ENCODE results near the gene RPF1. TPM values are rescaled to one million over a fixed set of nuclear protein-coding genes. Genes with fewer than 3 reads are reported as not detected.

RPF1 gene
- total and polyA plus RNA-seq, 2 of the 8 experiments (the other 6 are each of a cell fraction or from before 2014, with no cell fraction given) = 18.7 to 41.8 TPM

DNA sequence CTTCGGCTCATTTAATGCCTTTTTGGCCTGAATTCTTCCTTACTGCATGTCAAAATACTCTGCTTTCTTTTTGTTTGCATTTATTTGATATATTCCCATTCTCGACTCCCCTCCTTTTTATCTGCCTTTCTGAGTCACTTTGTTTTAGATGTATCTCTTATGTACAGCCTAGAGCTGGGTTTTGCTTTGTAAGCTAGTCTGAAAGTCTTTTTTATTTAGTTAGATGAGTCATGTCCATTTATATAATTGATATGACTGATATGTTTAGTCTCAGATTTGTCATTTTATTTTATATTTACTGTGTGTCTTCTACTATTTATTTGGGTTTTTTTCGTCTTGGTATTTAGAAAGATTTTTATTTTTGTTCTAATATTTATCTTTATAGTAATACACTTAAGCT lies 60.9 kb downstream of the RPF1 start:
- Histone ChIP-seq H3K23me2 (ENCODE audit: low read depth, low read length) (no peaks in the 10 kb centered on the region), H3K36me3 (ENCODE audit: control insufficient read depth in 2 of 4, insufficient read depth in 4 of 4, low read length in 3 of 4) (no peaks in the 10 kb centered on the region), H3K4me1 (replicated peaks in 1 of 4; ENCODE audit: control insufficient read depth in 3 of 4, insufficient read depth in 4 of 4, low read length in 3 of 4) (no peaks in the 10 kb centered on the region), H3K79me2 (ENCODE audit: control insufficient read depth in 1 of 2, insufficient read depth in 2 of 2, low read length in 2 of 2) (no peaks in the 10 kb centered on the region), H3K27ac (ENCODE audit: low read depth, low read length) (no peak overlapping the region), H3K27me3 (replicated peaks in 1 of 4; ENCODE audit: control insufficient read depth in 3 of 4, extremely low read depth in 1 of 4, insufficient read depth in 3 of 4, low read length in 3 of 4) (no peaks in the 10 kb centered on the region), H3K4me3 (ENCODE audit: extremely low read depth in 1 of 4, insufficient read depth in 2 of 4, low read depth in 3 of 4, low read length in 4 of 4) (no peak overlapping the region), H2BK20ac (ENCODE audit: low read length) (no peak overlapping the region), H3K56ac (replicated peaks; ENCODE audit: insufficient read length, low read depth, low read length) (no peak overlapping the region), H4K20me1 (replicated peaks in 1 of 2; ENCODE audit: control insufficient read depth in 1 of 2, insufficient read depth in 2 of 2, low read length in 2 of 2) (no peaks in the 10 kb centered on the region), H3K23ac (ENCODE audit: insufficient read length) (no peak overlapping the region), H2AK5ac (ENCODE audit: low read depth, low read length) (no peak overlapping the region), H4K8ac (ENCODE audit: extremely low read depth, insufficient read depth, low read length) (no peak overlapping the region), H3K18ac (ENCODE audit: extremely low read depth, low read length) (no peak overlapping the region), H4K91ac (replicated peaks; ENCODE audit: insufficient read length, low read length) (no peak overlapping the region), H3K9ac (replicated peaks in 1 of 4; ENCODE audit: extremely low read depth in 1 of 4, low read depth in 3 of 4, low read length in 3 of 4) (no peak overlapping the region), H3K4me2 (ENCODE audit: insufficient read depth in 1 of 2, low read depth in 2 of 2, low read length in 2 of 2) (no peak overlapping the region), H3K79me1 (ENCODE audit: low read depth, low read length) (no peaks in the 10 kb centered on the region), H4K5ac (ENCODE audit: insufficient read length, low read depth, low read length) (no peak overlapping the region), H2BK5ac (ENCODE audit: low read depth, low read length) (no peak overlapping the region), H2BK12ac (ENCODE audit: low read depth, low read length) (no peak overlapping the region), H2BK120ac (replicated peaks; ENCODE audit: low read depth, low read length) (no peak overlapping the region), H3K9me3 (ENCODE audit: insufficient read depth in 2 of 2, low read depth in 1 of 2, low read length in 1 of 2) (no peaks in the 10 kb centered on the region; a peak in 1 of 4 replicates), H2AFZ (ENCODE audit: low read length) (no peak overlapping the region), H3K4ac (replicated peaks; ENCODE audit: insufficient read length, low read depth, low read length) (no peak overlapping the region), H3K14ac (ENCODE audit: insufficient read length) (no peak overlapping the region), H2BK15ac (ENCODE audit: low read length) (no peak overlapping the region)
- ChIA-PET POLR2A (ENCODE audit: partially characterized antibody) (no interaction called here), CTCF (ENCODE audit: partially characterized antibody) (interaction anchor here (1.3 to 1.4 kb wide), 3 partner anchors 16 to 65 kb away, joined by 3 to 4 read pairs (median 3); no protein-coding TSS in a partner anchor)
- DNase-seq (ENCODE audit: low read depth in 1 of 2, low spot score in 2 of 2) (no peak), FAIRE-seq (no peak)
- WGBS, 2 experiments (ENCODE audit: extremely low coverage in 1 of 2, insufficient coverage in 1 of 2, insufficient read length in 1 of 2, insufficient replicate concordance in 2 of 2, low coverage in 1 of 2, low lambda C conversion rate in 2 of 2, missing lambda C conversion rate in 1 of 2) = 78% methylated on average over 3 of the region's 3 CpGs; no CpG with 5 or more reads in 1 of the 2 experiments
- no peak for TF ChIP-seq E2F6 (IDR thresholded peaks at IDR 0.05)
- TF ChIP-seq PHF8 (conservative IDR thresholded peaks at IDR 0.05; ENCODE audit: low read depth, low read length) = no peak
- TF ChIP-seq SP2 (IDR thresholded peaks at IDR 0.05; ENCODE audit: low read length) = no peak
- no peak for TF ChIP-seq FOSL1 (IDR thresholded peaks at IDR 0.05; ENCODE audit: insufficient read depth, low read depth, low read length)
- no peak for TF ChIP-seq KDM5A (IDR thresholded peaks at IDR 0.05; ENCODE audit: low read length)
- no peak for TF ChIP-seq NANOG (IDR thresholded peaks at IDR 0.05; ENCODE audit: insufficient read depth, low read depth, low read length, poor library complexity, severe bottlenecking)
- TF ChIP-seq CBX8 (IDR thresholded peaks at IDR 0.05; ENCODE audit: borderline replicate concordance, low read depth, low read length) = no peak
- TF ChIP-seq JUND (IDR thresholded peaks at IDR 0.05; ENCODE audit: low read length) = no peak
- TF ChIP-seq SP1 (IDR thresholded peaks at IDR 0.05; ENCODE audit: low read depth, low read length) = no peak
- TF ChIP-seq BCL11A (IDR thresholded peaks at IDR 0.05; ENCODE audit: low read depth in 2 of 2, low read length in 2 of 2) = no peak
- TF ChIP-seq SIN3A (conservative IDR thresholded peaks at IDR 0.05 in 1 of 2, IDR thresholded peaks at IDR 0.05 in 1 of 2; ENCODE audit: low read depth in 1 of 2, low read length in 2 of 2) = no peak
- TF ChIP-seq TAF7 (optimal IDR thresholded peaks at IDR 0.05; ENCODE audit: borderline replicate concordance, low read depth, low read length) = no peak
- TF ChIP-seq GTF2F1 (IDR thresholded peaks at IDR 0.05; ENCODE audit: borderline replicate concordance, low read depth, low read length) = no peak
- no peak for TF ChIP-seq GABPA (IDR thresholded peaks at IDR 0.05; ENCODE audit: borderline replicate concordance, insufficient read depth, low read length)
